ENCODE data around the gene TMEM147. TPM values are rescaled to one million over a fixed set of nuclear protein-coding genes. Genes with fewer than 3 reads are reported as not detected.

The TMEM147 gene
- total RNA-seq, 4 donors from 2014 or later: 34.6 to 111 (median 50.0) TPM

GRCh38 chr19:35562336-35562735, 16.9 kb downstream of the TMEM147 start:
- TF ChIP-seq CTCF (IDR thresholded peaks at IDR 0.05) (no peak), POLR2A (IDR thresholded peaks at IDR 0.05) (no peak)
- Histone ChIP-seq H3K36me3 (no peaks in the 10 kb centered on the region), H3K4me1 (peaks cover 0 to 3% of the 10 kb centered on the region in 2 donors), H3K27me3 (peaks cover 11 to 15% of the 10 kb centered on the region in 2 donors), H3K4me3 (no peak overlapping the region), H3K9me3 (no peaks in the 10 kb centered on the region), H3K27ac (no peak overlapping the region)
- intact Hi-C loops (cut with DNase I; ENCODE audit: low total_unique reads): no loop called here
- DNase-seq: no peak

- no peak for TF ChIP-seq CTCF (IDR thresholded peaks at IDR 0.05)
- TF ChIP-seq POLR2A (IDR thresholded peaks at IDR 0.05): no peak
- no peaks in the 10 kb centered on the region for H3K9me3 ChIP-seq
- no peak overlapping the region for H3K27ac ChIP-seq
- H3K27me3 ChIP-seq: peaks cover 9 to 15% of the 10 kb centered on the region in 2 donors
- intact Hi-C loops (cut with DNase I; ENCODE audit: low total_unique reads): no loop called here
- H3K36me3 ChIP-seq: no peaks in the 10 kb centered on the region
- DNase-seq: no peak
- H3K4me1 ChIP-seq: peaks cover 0 to 2% of the 10 kb centered on the region in 2 donors
- no peak overlapping the region for H3K4me3 ChIP-seq
Observed at GRCh38 chr19:35562776-35563175, 17.4 kb downstream of the TMEM147 start.

GRCh38 chr19:35563207-35563829, 17.9 kb downstream of the TMEM147 start, which contains the start of gene ATP4A:
Gene ATP4A, minus strand, starts transcription at chr19:35563658. Its CDS starts 29 bp downstream, at chr19:35563629.
- Histone ChIP-seq H3K9me3 (no peaks in the 10 kb centered on the region), H3K27ac (no peak within 1 kb of the TSS), H3K36me3 (no peaks in the 10 kb centered on the region), H3K27me3 (peaks cover 3 to 12% of the 10 kb centered on the region in 2 donors), H3K4me3 (no peak within 1 kb of the TSS), H3K4me1 (no peaks in the 10 kb centered on the region)
- intact Hi-C loops (cut with DNase I; ENCODE audit: low total_unique reads): no loop called here
- no peak for TF ChIP-seq POLR2A (IDR thresholded peaks at IDR 0.05)
- TF ChIP-seq CTCF (IDR thresholded peaks at IDR 0.05): no peak
- DNase-seq: no peak

GRCh38 chr19:35565016-35565856, 19.8 kb downstream of the TMEM147 start:
- Histone ChIP-seq H3K4me1 (no peaks in the 10 kb centered on the region), H3K27ac (no peak overlapping the region), H3K9me3 (no peaks in the 10 kb centered on the region), H3K4me3 (no peak overlapping the region), H3K27me3 (no peaks in the 10 kb centered on the region), H3K36me3 (no peaks in the 10 kb centered on the region)
- TF ChIP-seq POLR2A (IDR thresholded peaks at IDR 0.05) (no peak), CTCF (IDR thresholded peaks at IDR 0.05) (no peak)
- no peak for DNase-seq
- intact Hi-C loops (cut with DNase I; ENCODE audit: low total_unique reads): no loop called here

GRCh38 chr19:35566738-35567137, 21.3 kb downstream of the TMEM147 start:
- intact Hi-C loops (cut with DNase I; ENCODE audit: low total_unique reads): no loop called here
- Histone ChIP-seq H3K36me3 (no peaks in the 10 kb centered on the region), H3K4me3 (no peak overlapping the region), H3K9me3 (no peaks in the 10 kb centered on the region), H3K4me1 (no peaks in the 10 kb centered on the region), H3K27me3 (no peaks in the 10 kb centered on the region), H3K27ac (no peak overlapping the region)
- DNase-seq: no peak
- TF ChIP-seq CTCF (IDR thresholded peaks at IDR 0.05) (no peak), POLR2A (IDR thresholded peaks at IDR 0.05) (no peak)

Measured in uterus (tissue), 4 donors.